ENCODE data around the gene SMIM33. TPM values are rescaled to one million over a fixed set of nuclear protein-coding genes. Genes with fewer than 3 reads are reported as not detected.
"Not testable (repeated sequence)": the region's sequence is repeated elsewhere in the genome, so short reads cannot be mapped to it uniquely, and the experiment has no call there.

The SMIM33 gene
- total RNA-seq, 1 donor from 2014 or later: not detected

DNA sequence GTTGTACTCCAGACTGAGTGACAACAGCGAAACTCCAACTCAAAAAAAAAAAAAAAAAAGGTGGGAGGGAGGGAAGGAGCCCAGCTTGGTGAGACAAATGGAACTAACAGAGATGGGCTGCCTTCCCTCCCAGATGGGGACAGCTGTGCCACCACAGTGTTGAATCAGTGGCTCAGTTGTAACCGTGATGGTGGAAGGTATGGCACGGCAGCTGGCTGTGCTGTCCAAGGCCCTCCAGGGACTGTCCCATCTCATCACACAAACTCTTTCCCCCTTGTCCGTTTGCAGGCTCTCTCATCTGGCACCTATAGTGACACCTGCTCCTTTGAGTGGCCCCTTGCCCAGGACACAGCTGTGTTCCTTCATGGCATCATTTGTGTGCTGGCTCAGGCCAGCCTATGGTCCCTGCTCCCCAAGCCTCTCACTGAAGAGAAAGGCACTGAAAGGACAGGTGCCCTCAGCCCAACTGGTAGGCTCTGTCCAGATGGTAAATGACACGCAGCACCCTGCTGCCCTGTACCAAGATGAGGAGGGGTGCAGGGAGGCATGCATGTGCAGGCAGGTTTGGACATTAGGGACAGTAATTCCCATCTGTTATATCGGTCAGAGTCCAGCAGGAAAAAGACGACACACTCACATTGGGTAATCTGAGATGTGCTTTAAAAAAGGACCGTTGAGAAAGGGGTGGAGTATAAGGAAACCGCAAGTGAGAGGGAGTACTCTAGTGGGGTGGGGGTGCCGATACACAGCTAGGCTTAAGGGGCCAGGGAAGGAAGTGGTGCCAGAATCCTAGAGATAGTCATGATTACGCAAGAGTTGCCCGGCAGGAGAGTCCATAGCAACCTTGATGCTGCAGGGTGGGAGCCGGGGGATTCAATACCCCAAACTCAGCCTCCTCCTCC lies 4.3 kb downstream of the SMIM33 start:
- H3K4me3 ChIP-seq: no peak overlapping the region
- H3K9me3 ChIP-seq (replicated peaks): no peaks in the 10 kb centered on the region
- no peak for DNase-seq
- H3K27ac ChIP-seq (replicated peaks): peak overlapping the region; percentile 78
- intact Hi-C loops (cut with micrococcal nuclease): no loop called here
- TF ChIP-seq, protein P1, sequence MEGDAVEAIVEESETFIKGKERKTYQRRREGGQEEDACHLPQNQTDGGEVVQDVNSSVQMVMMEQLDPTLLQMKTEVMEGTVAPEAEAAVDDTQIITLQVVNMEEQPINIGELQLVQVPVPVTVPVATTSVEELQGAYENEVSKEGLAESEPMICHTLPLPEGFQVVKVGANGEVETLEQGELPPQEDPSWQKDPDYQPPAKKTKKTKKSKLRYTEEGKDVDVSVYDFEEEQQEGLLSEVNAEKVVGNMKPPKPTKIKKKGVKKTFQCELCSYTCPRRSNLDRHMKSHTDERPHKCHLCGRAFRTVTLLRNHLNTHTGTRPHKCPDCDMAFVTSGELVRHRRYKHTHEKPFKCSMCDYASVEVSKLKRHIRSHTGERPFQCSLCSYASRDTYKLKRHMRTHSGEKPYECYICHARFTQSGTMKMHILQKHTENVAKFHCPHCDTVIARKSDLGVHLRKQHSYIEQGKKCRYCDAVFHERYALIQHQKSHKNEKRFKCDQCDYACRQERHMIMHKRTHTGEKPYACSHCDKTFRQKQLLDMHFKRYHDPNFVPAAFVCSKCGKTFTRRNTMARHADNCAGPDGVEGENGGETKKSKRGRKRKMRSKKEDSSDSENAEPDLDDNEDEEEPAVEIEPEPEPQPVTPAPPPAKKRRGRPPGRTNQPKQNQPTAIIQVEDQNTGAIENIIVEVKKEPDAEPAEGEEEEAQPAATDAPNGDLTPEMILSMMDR (IDR thresholded peaks at IDR 0.05; ENCODE audit: borderline replicate concordance): no peak
- peaks cover 42% of the 10 kb centered on the region for H3K36me3 ChIP-seq
- H3K27me3 ChIP-seq (ENCODE audit: low read depth): no peaks in the 10 kb centered on the region
- H3K4me1 ChIP-seq: peaks cover 57% of the 10 kb centered on the region

DNA sequence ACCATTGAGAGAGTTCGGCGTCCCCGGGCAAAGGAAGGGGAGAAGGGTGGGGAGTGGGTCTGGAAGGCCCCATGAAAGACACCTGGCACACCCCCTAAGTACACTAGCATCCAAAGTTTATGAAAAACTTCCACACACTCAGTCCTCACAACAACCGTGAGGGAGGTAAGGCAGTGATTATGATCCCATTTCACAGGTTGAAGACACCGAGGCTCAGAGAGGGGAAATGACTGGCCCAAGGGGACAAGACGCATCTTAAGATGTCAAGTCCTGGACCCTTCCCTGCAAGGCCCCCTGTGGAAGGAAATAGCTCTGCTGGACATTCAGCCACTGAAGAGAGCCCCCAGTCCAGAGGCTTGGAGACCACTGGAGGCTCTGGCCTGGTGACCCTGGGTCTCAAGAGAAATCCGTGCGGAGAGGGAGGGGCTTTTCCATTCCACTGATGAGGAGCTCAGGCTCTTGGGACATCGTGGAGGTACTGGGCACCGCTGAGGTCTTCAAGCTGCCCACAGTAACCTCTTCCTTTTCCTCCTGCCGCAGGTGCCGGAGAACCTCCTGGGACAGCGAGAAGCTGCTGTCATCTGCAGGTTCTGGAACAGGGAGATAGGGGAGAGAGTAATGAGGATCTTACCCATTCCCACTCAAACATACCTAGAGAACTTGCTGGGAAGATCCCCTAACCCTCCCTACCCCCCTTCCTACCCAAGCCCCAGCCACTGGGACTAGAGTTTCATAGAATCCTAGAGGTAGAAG lies 5.2 kb downstream of the SMIM33 start:
- TF ChIP-seq, protein P1 (IDR thresholded peaks at IDR 0.05; ENCODE audit: borderline replicate concordance): no peak
- peak overlapping the region; percentile 78 for H3K27ac ChIP-seq (replicated peaks)
- peaks cover 61% of the 10 kb centered on the region for H3K4me1 ChIP-seq
- H3K27me3 ChIP-seq (ENCODE audit: low read depth): no peaks in the 10 kb centered on the region
- no peak overlapping the region for H3K4me3 ChIP-seq
- no peaks in the 10 kb centered on the region for H3K9me3 ChIP-seq (replicated peaks)
- no peak for DNase-seq
- intact Hi-C loops (cut with micrococcal nuclease): no loop called here
- peaks cover 49% of the 10 kb centered on the region for H3K36me3 ChIP-seq

DNA sequence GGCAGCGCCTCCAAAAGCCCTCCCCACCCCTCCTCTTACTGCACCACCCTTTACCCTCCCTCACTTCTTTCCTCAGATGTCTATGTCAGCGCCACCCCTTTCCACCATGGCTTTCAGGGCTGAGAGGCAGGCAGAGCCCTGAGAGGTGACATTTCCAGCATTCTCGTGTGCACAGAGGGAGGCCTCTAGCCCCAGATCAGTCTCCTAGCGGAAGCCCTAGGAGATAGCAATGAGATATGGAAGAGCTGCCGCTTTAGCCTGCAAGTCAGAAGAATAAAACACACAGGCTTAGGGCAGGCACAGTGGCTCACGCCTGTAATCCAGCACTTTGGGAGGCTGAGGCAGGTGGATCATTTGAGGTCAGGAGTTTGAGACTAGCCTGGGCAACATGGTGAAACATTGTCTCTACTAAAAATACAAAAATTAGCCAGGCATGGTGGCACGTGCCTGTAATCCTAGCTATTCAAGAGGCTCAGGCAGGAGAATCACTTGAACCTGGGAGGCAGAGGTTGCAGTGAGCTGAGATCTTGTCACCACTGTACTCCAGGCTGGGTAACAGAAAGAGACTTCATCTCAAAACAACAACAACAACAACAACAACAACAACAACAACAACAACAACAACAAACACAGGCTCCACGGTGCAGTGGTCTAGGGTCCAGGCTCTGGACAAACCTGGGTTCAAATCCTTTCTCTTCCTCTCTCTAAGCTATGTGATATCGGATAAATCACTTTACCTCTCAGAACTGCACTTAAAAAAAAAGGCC lies 8.0 kb downstream of the SMIM33 start:
- DNase-seq; H3K9me3 ChIP-seq (replicated peaks); intact Hi-C loops (cut with micrococcal nuclease); H3K27me3 ChIP-seq (ENCODE audit: low read depth); H3K4me3 ChIP-seq: not testable (repeated sequence)
- Histone ChIP-seq H3K27ac (replicated peaks) (peak overlapping the region; percentile 48), H3K4me1 (peaks cover 76% of the 10 kb centered on the region), H3K36me3 (peaks cover 49% of the 10 kb centered on the region)

DNA sequence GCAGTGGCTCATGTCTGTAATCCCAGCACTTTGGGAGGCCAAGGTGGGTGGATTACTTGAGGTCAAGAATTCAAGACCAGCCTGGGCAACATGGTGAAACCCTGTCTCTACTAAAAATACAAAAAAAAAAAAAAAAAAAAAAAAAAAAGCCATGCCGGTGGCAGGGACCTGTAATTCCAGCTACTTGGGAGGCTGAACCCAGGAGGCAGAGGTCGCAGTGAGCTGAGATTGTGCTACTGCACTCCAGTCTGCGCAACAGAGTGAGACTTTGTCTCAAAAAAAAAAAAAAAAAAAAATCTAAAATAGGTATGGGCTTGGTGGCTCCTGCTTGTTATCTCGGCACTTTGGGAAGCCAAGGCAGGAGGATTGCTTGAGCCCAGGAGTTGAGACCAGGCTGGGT lies 8.9 kb downstream of the SMIM33 start:
- H3K27me3 ChIP-seq (ENCODE audit: low read depth); DNase-seq; H3K9me3 ChIP-seq (replicated peaks); H3K4me3 ChIP-seq; intact Hi-C loops (cut with micrococcal nuclease): not testable (repeated sequence)
- Histone ChIP-seq H3K27ac (replicated peaks) (peak overlapping the region; percentile 30), H3K36me3 (peaks cover 49% of the 10 kb centered on the region), H3K4me1 (peaks cover 76% of the 10 kb centered on the region)

DNA sequence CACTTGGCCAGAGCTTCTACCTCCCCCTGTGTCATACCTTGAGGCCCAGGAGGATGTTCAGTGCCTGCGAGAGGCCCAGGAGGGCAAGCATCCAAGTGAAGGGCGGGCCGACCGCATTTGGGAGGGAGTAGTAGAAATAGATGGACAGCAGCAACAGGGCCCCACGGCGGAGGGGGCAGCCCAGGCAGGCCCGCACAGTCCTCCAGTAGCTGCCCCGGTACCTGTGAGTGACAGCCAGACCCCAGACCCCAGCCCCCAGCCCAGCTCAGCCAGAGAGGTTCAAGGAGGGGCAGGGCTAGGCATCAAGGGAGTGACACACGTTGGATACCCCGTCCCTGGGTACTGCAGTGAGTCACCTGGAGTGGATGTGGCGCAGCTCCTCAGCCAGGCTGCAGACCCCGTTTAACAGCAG lies 10.3 kb downstream of the SMIM33 start:
- Histone ChIP-seq H3K4me3 (peak overlapping the region; percentile 73), H3K27ac (replicated peaks) (peak overlapping the region; percentile 95), H3K4me1 (peaks cover 68% of the 10 kb centered on the region), H3K36me3 (peaks cover 43% of the 10 kb centered on the region), H3K9me3 (replicated peaks) (no peaks in the 10 kb centered on the region), H3K27me3 (ENCODE audit: low read depth) (no peaks in the 10 kb centered on the region)
- TF ChIP-seq, protein P1 (IDR thresholded peaks at IDR 0.05; ENCODE audit: borderline replicate concordance): no peak
- peak; percentile 41 for DNase-seq
- intact Hi-C loops (cut with micrococcal nuclease): no loop called here

DNA sequence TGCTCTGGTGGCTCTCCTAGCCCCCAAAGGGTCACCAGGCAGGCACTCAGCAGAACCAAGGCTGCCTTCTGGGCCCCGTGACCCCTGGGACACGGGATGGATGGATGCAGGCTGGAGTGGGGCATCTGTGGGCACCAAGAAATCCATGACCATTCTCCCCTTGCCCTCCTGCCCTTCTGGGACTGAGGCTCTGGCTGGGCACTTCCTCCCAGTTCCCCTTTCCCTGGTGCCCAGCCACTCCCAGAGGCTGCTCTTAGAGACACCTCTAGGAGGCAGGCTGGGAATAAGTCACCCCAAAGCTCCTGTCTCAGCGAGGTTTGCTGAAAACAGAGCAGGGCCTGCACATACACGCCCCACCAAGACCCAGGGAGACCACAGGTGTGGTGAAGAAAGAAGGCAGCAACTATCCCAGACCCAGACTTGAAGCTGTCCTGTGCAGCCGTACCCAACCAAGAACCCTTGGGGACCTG lies 10.8 kb downstream of the SMIM33 start:
- Histone ChIP-seq H3K27ac (replicated peaks) (peak overlapping the region; percentile 95), H3K4me3 (peak overlapping the region; percentile 73), H3K9me3 (replicated peaks) (no peaks in the 10 kb centered on the region), H3K4me1 (peaks cover 68% of the 10 kb centered on the region), H3K36me3 (peaks cover 38% of the 10 kb centered on the region), H3K27me3 (ENCODE audit: low read depth) (no peaks in the 10 kb centered on the region)
- intact Hi-C loops (cut with micrococcal nuclease): no loop called here
- TF ChIP-seq, protein P1 (IDR thresholded peaks at IDR 0.05; ENCODE audit: borderline replicate concordance): no peak
- peak; percentile 39 for DNase-seq

Measured in left ventricle myocardium inferior (tissue), 1 donor.